Measurements from ENCODE around the gene ALOX15B. TPM values are rescaled to one million over a fixed set of nuclear protein-coding genes. Genes with fewer than 3 reads are reported as not detected.
"Not testable (repeated sequence)": the region's sequence is repeated elsewhere in the genome, so short reads cannot be mapped to it uniquely, and the experiment has no call there.

The ALOX15B gene
- total RNA-seq, 1 experiment from 2014 or later: not detected

GRCh38 chr17:8059131-8059530 is 20.3 kb downstream of the ALOX15B start:
- no TSS peak for BruUV-seq (replicated peaks)
- peaks cover 28% of the 10 kb centered on the region for H3K4me1 ChIP-seq (replicated peaks; ENCODE audit: insufficient read depth)
- no peaks in the 10 kb centered on the region for H3K9me3 ChIP-seq (ENCODE audit: insufficient read depth, low read depth)
- no peak overlapping the region for H3K4me2 ChIP-seq
- peaks cover 13% of the 10 kb centered on the region for H3K27me3 ChIP-seq (ENCODE audit: insufficient read depth, low read depth)
- no peaks in the 10 kb centered on the region for H3K36me3 ChIP-seq (ENCODE audit: low read depth)
- intact Hi-C loops (cut with micrococcal nuclease; ENCODE audit: unreplicated experiment): loop anchor here (5.0 kb wide), 2 partner anchors 67 to 237 kb away; no protein-coding TSS in a partner anchor
- H2AFZ ChIP-seq: no peak overlapping the region
- no peak overlapping the region for H3K27ac ChIP-seq
- POLR2A ChIA-PET (ENCODE audit: unreplicated experiment): no interaction called here
- H4K20me1 ChIP-seq (ENCODE audit: insufficient read depth): no peaks in the 10 kb centered on the region
- TF ChIP-seq, protein P1, sequence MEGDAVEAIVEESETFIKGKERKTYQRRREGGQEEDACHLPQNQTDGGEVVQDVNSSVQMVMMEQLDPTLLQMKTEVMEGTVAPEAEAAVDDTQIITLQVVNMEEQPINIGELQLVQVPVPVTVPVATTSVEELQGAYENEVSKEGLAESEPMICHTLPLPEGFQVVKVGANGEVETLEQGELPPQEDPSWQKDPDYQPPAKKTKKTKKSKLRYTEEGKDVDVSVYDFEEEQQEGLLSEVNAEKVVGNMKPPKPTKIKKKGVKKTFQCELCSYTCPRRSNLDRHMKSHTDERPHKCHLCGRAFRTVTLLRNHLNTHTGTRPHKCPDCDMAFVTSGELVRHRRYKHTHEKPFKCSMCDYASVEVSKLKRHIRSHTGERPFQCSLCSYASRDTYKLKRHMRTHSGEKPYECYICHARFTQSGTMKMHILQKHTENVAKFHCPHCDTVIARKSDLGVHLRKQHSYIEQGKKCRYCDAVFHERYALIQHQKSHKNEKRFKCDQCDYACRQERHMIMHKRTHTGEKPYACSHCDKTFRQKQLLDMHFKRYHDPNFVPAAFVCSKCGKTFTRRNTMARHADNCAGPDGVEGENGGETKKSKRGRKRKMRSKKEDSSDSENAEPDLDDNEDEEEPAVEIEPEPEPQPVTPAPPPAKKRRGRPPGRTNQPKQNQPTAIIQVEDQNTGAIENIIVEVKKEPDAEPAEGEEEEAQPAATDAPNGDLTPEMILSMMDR (conservative IDR thresholded peaks at IDR 0.05): no peak
- TF ChIP-seq EZH2 (IDR thresholded peaks at IDR 0.05; ENCODE audit: low read depth): no peak
- peaks cover 12% of the 10 kb centered on the region; the same call in 1 of the 2 replicates for H3F3A ChIP-seq (ENCODE audit: insufficient read depth, low read depth)
- H3K79me2 ChIP-seq (ENCODE audit: low read depth): no peaks in the 10 kb centered on the region
- H3K9me2 ChIP-seq (ENCODE audit: insufficient read depth): no peaks in the 10 kb centered on the region
- CTCF ChIA-PET: interaction anchor here (0.5 kb wide), 1 partner anchor 1262 kb away, joined by 4 read pairs; no protein-coding TSS in a partner anchor
- H3K4me3 ChIP-seq: no peak overlapping the region
- DNase-seq: no peak

DNA sequence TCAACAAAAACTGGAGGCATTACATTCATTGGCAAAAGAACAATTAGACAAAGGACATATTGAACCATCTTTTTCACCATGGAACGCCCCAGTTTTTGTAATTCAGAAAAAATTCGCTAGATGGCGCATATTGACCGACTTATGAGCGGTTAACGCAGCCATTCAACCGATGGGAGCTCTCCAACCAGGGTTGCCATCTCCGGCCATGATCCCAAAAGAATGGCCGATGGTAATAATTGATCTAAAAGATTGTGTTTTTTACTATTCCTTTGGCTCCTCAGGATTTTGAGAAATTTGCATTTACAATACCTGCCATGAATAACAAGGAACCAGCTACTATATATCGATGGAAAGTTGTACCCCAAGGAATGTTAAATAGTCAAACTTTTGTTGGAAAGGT is 21.4 kb downstream of the ALOX15B start:
- Histone ChIP-seq H3K9me2 (ENCODE audit: insufficient read depth) (no peaks in the 10 kb centered on the region), H3K27ac (no peak overlapping the region), H2AFZ (no peak overlapping the region), H3K27me3 (ENCODE audit: insufficient read depth, low read depth) (peaks cover 13% of the 10 kb centered on the region), H3K4me2 (no peak overlapping the region), H3K4me3 (no peak overlapping the region), H3F3A (ENCODE audit: insufficient read depth, low read depth) (peaks cover 12% of the 10 kb centered on the region; the same call in 1 of the 2 replicates), H3K36me3 (ENCODE audit: low read depth) (no peaks in the 10 kb centered on the region), H3K4me1 (replicated peaks; ENCODE audit: insufficient read depth) (peaks cover 27% of the 10 kb centered on the region), H3K9me3 (ENCODE audit: insufficient read depth, low read depth) (no peaks in the 10 kb centered on the region), H4K20me1 (ENCODE audit: insufficient read depth) (no peaks in the 10 kb centered on the region), H3K79me2 (ENCODE audit: low read depth) (no peaks in the 10 kb centered on the region)
- peak in 1 of 2 experiments; percentile 55 for DNase-seq
- no peak for TF ChIP-seq EZH2 (IDR thresholded peaks at IDR 0.05; ENCODE audit: low read depth)
- TF ChIP-seq, protein P1 (conservative IDR thresholded peaks at IDR 0.05): peak; percentile 77
- POLR2A ChIA-PET (ENCODE audit: unreplicated experiment): interaction anchor here (0.7 kb wide), 1 partner anchor 116 kb away, joined by 6 read pairs; no protein-coding TSS in a partner anchor
- CTCF ChIA-PET: interaction anchor here (0.5 to 1.3 kb wide), 9 partner anchors 10 to 1530 kb away, joined by 3 to 5 read pairs (median 4); no protein-coding TSS in a partner anchor
- BruUV-seq (replicated peaks): no TSS peak
- intact Hi-C loops (cut with micrococcal nuclease; ENCODE audit: unreplicated experiment): loop anchor here (1.0 to 10.0 kb wide), 5 partner anchors 242 to 1465 kb away; partner anchors contain the start of gene RPL26

GRCh38 chr17:8061851-8062250 is 23.0 kb downstream of the ALOX15B start:
- DNase-seq; H3K4me2 ChIP-seq; H3K4me3 ChIP-seq; H3K9me3 ChIP-seq (ENCODE audit: insufficient read depth, low read depth); H3F3A ChIP-seq (ENCODE audit: insufficient read depth, low read depth); BruUV-seq (replicated peaks); H2AFZ ChIP-seq; POLR2A ChIA-PET (ENCODE audit: unreplicated experiment); H3K79me2 ChIP-seq (ENCODE audit: low read depth); CTCF ChIA-PET; H3K27ac ChIP-seq; H4K20me1 ChIP-seq (ENCODE audit: insufficient read depth); H3K9me2 ChIP-seq (ENCODE audit: insufficient read depth); H3K36me3 ChIP-seq (ENCODE audit: low read depth): not testable (repeated sequence)
- Histone ChIP-seq H3K27me3 (ENCODE audit: insufficient read depth, low read depth) (peaks cover 13% of the 10 kb centered on the region), H3K4me1 (replicated peaks; ENCODE audit: insufficient read depth) (peaks cover 11% of the 10 kb centered on the region)
- intact Hi-C loops (cut with micrococcal nuclease; ENCODE audit: unreplicated experiment): loop anchor here (5.0 to 10.0 kb wide), 4 partner anchors 240 to 1463 kb away; partner anchors contain the start of gene RPL26

Data from PC-9 (cell line).